Measurements from ENCODE around the gene SUN1. TPM values are rescaled to one million over a fixed set of nuclear protein-coding genes. Genes with fewer than 3 reads are reported as not detected.
A peak's percentile ranks its signal among the peaks of the same experiment; 100 is the strongest.

Gene SUN1
- total and polyA plus RNA-seq, 2 of the 8 experiments (the other 6 are each of a cell fraction or from before 2014, with no cell fraction given), result 108 to 158 TPM

DNA sequence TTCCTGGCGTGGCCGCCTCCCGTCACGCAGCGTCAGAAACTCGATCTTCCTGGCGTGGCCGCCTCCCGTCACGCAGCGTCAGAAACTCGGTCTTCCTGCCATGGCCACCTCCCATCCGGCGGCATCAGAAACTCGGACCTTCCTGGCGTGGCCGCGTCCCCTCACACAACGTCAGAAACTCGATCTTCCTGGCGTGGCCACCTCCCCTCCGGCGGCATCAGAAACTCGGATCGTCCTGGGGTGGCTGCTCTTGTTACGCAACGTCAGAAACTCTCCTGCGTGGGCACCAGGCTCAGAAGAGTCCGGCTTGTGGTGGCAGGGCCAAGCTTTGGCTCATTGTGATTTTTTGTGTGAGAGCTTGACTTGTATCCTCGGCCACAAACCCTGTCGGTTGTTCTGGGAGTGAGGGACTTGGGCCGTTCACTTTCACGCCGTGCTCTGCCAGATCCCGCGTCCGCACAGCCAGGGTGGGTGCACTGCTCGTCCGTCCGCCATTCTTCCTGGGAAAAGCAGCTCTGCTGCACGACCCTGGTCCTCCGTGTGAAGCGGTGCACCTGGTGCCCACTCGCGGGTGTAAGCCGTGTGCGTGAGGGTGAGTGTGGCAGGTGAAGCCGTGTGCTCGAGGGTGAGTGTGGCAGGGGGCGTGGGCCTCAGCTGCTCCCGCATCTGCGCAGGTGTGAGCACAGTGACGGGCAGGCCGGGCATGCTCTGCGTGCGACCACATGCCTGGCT, 49.4 kb upstream of the SUN1 start:
- Histone ChIP-seq H3K23ac (ENCODE audit: insufficient read length) (no peak overlapping the region), H3K4me3 (ENCODE audit: extremely low read depth in 1 of 4, insufficient read depth in 2 of 4, low read depth in 3 of 4, low read length in 4 of 4) (no peak overlapping the region), H2AK5ac (ENCODE audit: low read depth, low read length) (no peak overlapping the region), H3K27me3 (replicated peaks in 1 of 4; ENCODE audit: control insufficient read depth in 3 of 4, extremely low read depth in 1 of 4, insufficient read depth in 3 of 4, low read length in 3 of 4) (no peaks in the 10 kb centered on the region), H2BK12ac (ENCODE audit: low read depth, low read length) (no peak overlapping the region), H2BK20ac (ENCODE audit: low read length) (no peak overlapping the region), H2BK120ac (replicated peaks; ENCODE audit: low read depth, low read length) (no peak overlapping the region), H3K79me1 (ENCODE audit: low read depth, low read length) (no peaks in the 10 kb centered on the region; the same call in 1 of the 2 replicates), H4K5ac (ENCODE audit: insufficient read length, low read depth, low read length) (no peak overlapping the region), H4K8ac (ENCODE audit: extremely low read depth, insufficient read depth, low read length) (no peak overlapping the region), H2BK5ac (ENCODE audit: low read depth, low read length) (no peak overlapping the region), H3K4me2 (ENCODE audit: insufficient read depth in 1 of 2, low read depth in 2 of 2, low read length in 2 of 2) (no peak overlapping the region), H3K27ac (ENCODE audit: low read depth, low read length) (no peak overlapping the region), H3K79me2 (ENCODE audit: control insufficient read depth in 1 of 2, insufficient read depth in 2 of 2, low read length in 2 of 2) (no peaks in the 10 kb centered on the region), H3K18ac (ENCODE audit: extremely low read depth, low read length) (no peak overlapping the region), H3K9me3 (ENCODE audit: insufficient read depth in 2 of 2, low read depth in 1 of 2, low read length in 1 of 2) (no peaks in the 10 kb centered on the region), H3K14ac (ENCODE audit: insufficient read length) (no peak overlapping the region), H2BK15ac (ENCODE audit: low read length) (no peak overlapping the region), H3K4me1 (replicated peaks in 1 of 4; ENCODE audit: control insufficient read depth in 3 of 4, insufficient read depth in 4 of 4, low read length in 3 of 4) (no peaks in the 10 kb centered on the region), H3K4ac (replicated peaks; ENCODE audit: insufficient read length, low read depth, low read length) (no peak overlapping the region), H3K23me2 (ENCODE audit: low read depth, low read length) (no peaks in the 10 kb centered on the region), H3K56ac (replicated peaks; ENCODE audit: insufficient read length, low read depth, low read length) (no peak overlapping the region), H3K9ac (replicated peaks in 1 of 4; ENCODE audit: extremely low read depth in 1 of 4, low read depth in 3 of 4, low read length in 3 of 4) (no peak overlapping the region), H2AFZ (ENCODE audit: low read length) (no peak overlapping the region), H3K36me3 (ENCODE audit: control insufficient read depth in 2 of 4, insufficient read depth in 4 of 4, low read length in 3 of 4) (peaks cover 12 to 52% (median 18%) of the 10 kb centered on the region in 4 experiments; a peak in 7 of 8 replicates), H4K91ac (replicated peaks; ENCODE audit: insufficient read length, low read length) (no peak overlapping the region), H4K20me1 (replicated peaks in 1 of 2; ENCODE audit: control insufficient read depth in 1 of 2, insufficient read depth in 2 of 2, low read length in 2 of 2) (peaks cover 0 to 4% of the 10 kb centered on the region in 2 experiments)
- ChIA-PET POLR2A (ENCODE audit: partially characterized antibody) (no interaction called here), CTCF (ENCODE audit: partially characterized antibody) (interaction anchor here (0.8 to 2.1 kb wide), 8 partner anchors 8 to 117 kb away, joined by 3 to 6 read pairs (median 4); no protein-coding TSS in a partner anchor)
- TF ChIP-seq GABPA (IDR thresholded peaks at IDR 0.05; ENCODE audit: borderline replicate concordance, insufficient read depth, low read length) (no peak), CEBPB (IDR thresholded peaks at IDR 0.05; ENCODE audit: low read depth, low read length) (peak; percentile 13; the same call in 1 of the 2 replicates)
- FAIRE-seq, result no peak
- WGBS, 2 experiments (ENCODE audit: extremely low coverage in 1 of 2, insufficient coverage in 1 of 2, insufficient read length in 1 of 2, insufficient replicate concordance in 2 of 2, low coverage in 1 of 2, low lambda C conversion rate in 2 of 2, missing lambda C conversion rate in 1 of 2), result 93% methylated on average over 55 of the region's 56 CpGs; no CpG with 5 or more reads in 1 of the 2 experiments
- no peak for DNase-seq (ENCODE audit: low read depth in 1 of 2, low spot score in 2 of 2)
